K562 (cell line): ENCODE measurements around the gene IL17REL. TPM values are rescaled to one million over a fixed set of nuclear protein-coding genes. Genes with fewer than 3 reads are reported as not detected.
A peak's percentile ranks its signal among the peaks of the same experiment; 100 is the strongest.

Source experiments
- ATAC-seq: fragments of 200-7000 bp; cut with Tn5 transposase; 3 replicates; pipeline ENCODE4 v1.9.1; 2020; ENCODE audit warnings: moderate library complexity
- BruUV-seq: library from RNA; stranded (reverse); fragments of 400-500 nt; replicated peaks from 2 replicates; lab custom pipeline; 2021; lab: Mats Ljungman, UMichigan
- CTCF ChIA-PET: fragments of 300-600 bp; formaldehyde crosslinking; extraction: SDS; loops from one replicate; lab custom pipeline; 2021; ENCODE audit warnings: low intra/inter-chr PET ratio; lab: Yijun Ruan, JAX
- POLR2A ChIA-PET: fragments of 300-600, 350-650 bp; sonication (Branson Sonifier 250); formaldehyde crosslinking; extraction: SDS; loops from one replicate; lab custom pipeline; 2021; ENCODE audit warnings: antibody characterized with exemption, inconsistent platforms; lab: Yijun Ruan, JAX
- DNase-seq, 4 experiments: peaks; one replicate each; pipeline versions ENCODE4 v3.0.0 to v3.0.0-alpha.2; 2011 to 2018; ENCODE audit warnings: low spot score in 3 of 4, mixed read lengths in 3 of 4; ENCODE audit errors: extremely low read depth in 1 of 4
- FAIRE-seq: peaks from 2 replicates; lab custom pipeline; 2011; peaks lifted over from hg19 to GRCh38; lab: Jason Lieb, UNC
- H2AFZ ChIP-seq: 2 replicates; pipeline ENCODE4 v1.6.0; 2011; ENCODE audit warnings: low read depth, low read length, control low read depth, inconsistent platforms
- H3K27ac ChIP-seq: fragments of 200-600 bp; 3 replicates; pipeline ENCODE4 v1.8.0; 2011; ENCODE audit warnings: low read depth, mild to moderate bottlenecking, control low read depth, inconsistent platforms, low read length, moderate library complexity, mixed read lengths; ENCODE audit errors: extremely low read depth
- H3K27me3 ChIP-seq, 2 experiments: fragments of 300-600 bp in 1 of 2; 2 replicates in 1 of 2; 3 replicates in 1 of 2; pipeline versions ENCODE4 v1.6.0 to v1.8.0; 2011; ENCODE audit warnings: inconsistent platforms in 2 of 2, low read length in 2 of 2, mild to moderate bottlenecking in 1 of 2, mixed read lengths in 1 of 2, moderate library complexity in 1 of 2; ENCODE audit not compliant: control insufficient read depth in 2 of 2, insufficient read depth in 2 of 2
- H3K36me3 ChIP-seq: fragments of 300-600 bp; 3 replicates; pipeline ENCODE4 v1.8.0; 2011; ENCODE audit warnings: mild to moderate bottlenecking, low read length, inconsistent platforms; ENCODE audit not compliant: control insufficient read depth, insufficient read depth
- H3K4me1 ChIP-seq, 2 experiments: fragments of 200-600 bp in 1 of 2; replicated peaks in 1 of 2; 2 replicates in 1 of 2; 3 replicates in 1 of 2; pipeline versions ENCODE4 v1.5.1 to v1.8.0; 2011; ENCODE audit warnings: inconsistent platforms in 2 of 2, low read length in 2 of 2, mild to moderate bottlenecking in 1 of 2, mixed read lengths in 1 of 2, moderate library complexity in 1 of 2; ENCODE audit not compliant: control insufficient read depth in 2 of 2, insufficient read depth in 2 of 2
- H3K4me2 ChIP-seq: 2 replicates; pipeline ENCODE4 v1.6.1; 2011; ENCODE audit warnings: low read length, control low read depth, inconsistent platforms, mixed read lengths; ENCODE audit not compliant: insufficient read depth
- H3K4me3 ChIP-seq: fragments of 200-600 bp; sonication (generic), shearing (Covaris generic); 2 replicates; pipeline ENCODE4 v1.5.1; 2016; ENCODE audit warnings: control low read depth, inconsistent platforms
- H3K79me2 ChIP-seq: fragments of 200-600 bp; 3 replicates; pipeline ENCODE4 v1.8.0; 2011; ENCODE audit warnings: low read length, inconsistent platforms; ENCODE audit not compliant: control insufficient read depth, insufficient read depth
- H3K9ac ChIP-seq, 2 experiments: 2 replicates each; pipeline versions ENCODE4 v1.6.0 to v1.6.1; 2011; ENCODE audit warnings: low read depth in 2 of 2, low read length in 2 of 2, control low read depth in 1 of 2, inconsistent platforms in 1 of 2, mild to moderate bottlenecking in 1 of 2, mixed read lengths in 1 of 2; ENCODE audit not compliant: insufficient read depth in 1 of 2
- H3K9me1 ChIP-seq: one replicate; pipeline ENCODE4 v1.6.0; 2011; ENCODE audit warnings: inconsistent platforms, mild to moderate bottlenecking, low read length, moderate library complexity; ENCODE audit not compliant: control insufficient read depth, insufficient read depth
- H3K9me3 ChIP-seq: replicated peaks from 2 replicates; pipeline ENCODE4 v1.5.1; 2011; ENCODE audit warnings: low read depth, low read length, inconsistent platforms; ENCODE audit not compliant: control insufficient read depth, insufficient read depth
- H4K20me1 ChIP-seq: replicated peaks from 2 replicates; pipeline ENCODE4 v1.6.1; 2011; ENCODE audit warnings: low read length, inconsistent platforms, mixed read lengths; ENCODE audit not compliant: control insufficient read depth, insufficient read depth
- ADNP ChIP-seq: fragments of 200-800 bp; sonication (Bioruptor generic); IDR thresholded peaks from 2 replicates; pipeline ENCODE4 v1.6.1; 2016; ENCODE audit warnings: missing genetic modification characterization, missing compliant biosample characterization
- AFF1 ChIP-seq, 2 experiments: fragments of 450-650 bp; IDR thresholded peaks; 2 replicates each; pipeline ENCODE4 v1.6.1; 2018; ENCODE audit warnings: mild to moderate bottlenecking in 2 of 2, low read depth in 1 of 2; ENCODE audit not compliant: partially characterized antibody in 2 of 2
- CCAR2 ChIP-seq: fragments of 200-400 bp; formaldehyde crosslinking; IDR thresholded peaks from 2 replicates; pipeline ENCODE4 v1.6.1; 2017; ENCODE audit warnings: mild to moderate bottlenecking, low read depth, low read length
- CCNT2 ChIP-seq: IDR thresholded peaks from 2 replicates; pipeline ENCODE4 v1.6.1; 2011; ENCODE audit warnings: borderline replicate concordance, low read depth, mild to moderate bottlenecking, moderate library complexity, mixed read lengths, low read length; ENCODE audit not compliant: insufficient read length; ENCODE audit errors: extremely low read depth
- CREB1 ChIP-seq, 2 experiments: sonication (generic) in 1 of 2; formaldehyde crosslinking in 1 of 2; IDR thresholded peaks; 2 replicates each; pipeline versions ENCODE4 v1.6.1 to v1.8.0; 2012 to 2022; ENCODE audit warnings: inconsistent platforms in 1 of 2, mild to moderate bottlenecking in 1 of 2, missing genetic modification reagents in 1 of 2, moderate library complexity in 1 of 2
- CREBBP ChIP-seq: IDR thresholded peaks from one replicate; pipeline ENCODE4 v1.6.1; 2012; ENCODE audit warnings: low read depth, mild to moderate bottlenecking, control low read depth, inconsistent platforms, low read length
- E2F3 ChIP-seq: fragments of 250-450 bp; sonication (Bioruptor Pico); IDR thresholded peaks from 2 replicates; pipeline ENCODE4 v1.4.0; 2020; ENCODE audit warnings: mild to moderate bottlenecking
- ESRRB ChIP-seq: fragments of 250-450 bp; sonication (Bioruptor Pico); IDR thresholded peaks from 2 replicates; pipeline ENCODE4 v1.5.0; 2020; ENCODE audit warnings: mild to moderate bottlenecking, moderate library complexity, borderline replicate concordance
- IRF1 ChIP-seq: sonication (generic); formaldehyde crosslinking; IDR thresholded peaks from 2 replicates; pipeline ENCODE4 v1.8.0; 2022; ENCODE audit warnings: missing genetic modification reagents, mild to moderate bottlenecking, borderline replicate concordance
- MEIS2 ChIP-seq: fragments of 450-650 bp; IDR thresholded peaks from 2 replicates; pipeline ENCODE4 v1.6.1; 2014; ENCODE audit warnings: mild to moderate bottlenecking; ENCODE audit not compliant: partially characterized antibody
- PHB2 ChIP-seq: fragments of 450-650 bp; IDR thresholded peaks from 2 replicates; pipeline ENCODE4 v1.6.1; 2017; ENCODE audit warnings: low read depth
- PHTF2 ChIP-seq: fragments of 250-450 bp; sonication (Bioruptor Pico); IDR thresholded peaks from 2 replicates; pipeline ENCODE4 v1.5.0; 2021; ENCODE audit warnings: mild to moderate bottlenecking
- POLR3A ChIP-seq: IDR thresholded peaks from 2 replicates; pipeline ENCODE4 v1.6.1; 2011; ENCODE audit warnings: borderline replicate concordance, mild to moderate bottlenecking, moderate library complexity; ENCODE audit not compliant: insufficient read length, insufficient read depth; ENCODE audit errors: extremely low read depth
- PPARD ChIP-seq: fragments of 250-450 bp; sonication (Bioruptor Pico); IDR thresholded peaks from 2 replicates; pipeline ENCODE4 v1.8.0; 2022; ENCODE audit warnings: inconsistent platforms, mild to moderate bottlenecking, moderate library complexity
- RFX1 ChIP-seq: fragments of 450-650 bp; IDR thresholded peaks from 2 replicates; pipeline ENCODE4 v1.6.1; 2016; ENCODE audit warnings: mild to moderate bottlenecking, moderate library complexity
- XRCC3 ChIP-seq: fragments of 450-650 bp; IDR thresholded peaks from 2 replicates; pipeline ENCODE4 v1.6.1; 2017; ENCODE audit warnings: mild to moderate bottlenecking, moderate library complexity
- ZNF24 ChIP-seq: fragments of 450-650 bp; IDR thresholded peaks from 2 replicates; pipeline ENCODE4 v1.6.1; 2016
- ZNF668 ChIP-seq: fragments of 250-450 bp; sonication (Bioruptor Pico); IDR thresholded peaks from 2 replicates; pipeline ENCODE4 v1.8.0; 2022; ENCODE audit warnings: mild to moderate bottlenecking, inconsistent platforms
- WGBS: fragments of 100-300 bp; shearing (Covaris generic); methylation state at CpG from one replicate; pipeline ENCODE4 v1.1.6; 2016; ENCODE audit warnings: low coverage, mixed read lengths; ENCODE audit not compliant: insufficient coverage; ENCODE audit errors: missing lambda C conversion rate; 5-methylcytosine and 5-hydroxymethylcytosine counted together
- in situ Hi-C: fragments of 300-500 bp; cut with MboI; formaldehyde crosslinking; loops from 4 replicates; pipeline ENCODE4 v1.15.0; 2018; ENCODE audit warnings: inconsistent platforms, mixed read lengths
- intact Hi-C: fragments of 100-400 bp; cut with micrococcal nuclease; formaldehyde crosslinking; loops from 2 replicates; pipeline ENCODE4 v1.14.2; 2022
- polyA plus RNA-seq, 8 experiments: library from polyadenylated mRNA; depleted of rRNA in 4 of 8; stranded (reverse) in 5 of 8; unstranded in 3 of 8; fragments of >200 nt; fragmentation: Nextera tagmentation in 2 of 8; fragmentation: Illumina TruSeq in 1 of 8; extraction: Ambion mirVana in 2 of 8; extraction: Trizol in 1 of 8; gene quantifications; 2 replicates each; pipeline versions ENCODE4 v1.2.1 to v1.2.3, GENCODE V29; 2011 to 2014; ENCODE audit warnings: inconsistent platforms in 1 of 8, missing spikeins in 1 of 8
- total RNA-seq, 7 experiments: library from RNA; depleted of rRNA in 6 of 7; stranded (reverse); fragments of >200 nt in 6 of 7; fragmentation: Illumina TruSeq in 2 of 7; extraction: Trizol in 2 of 7; gene quantifications; 2 replicates each; pipeline versions ENCODE4 v1.2.1 to v1.2.3, GENCODE V29; 2011 to 2021; ENCODE audit warnings: low replicate concordance in 1 of 7

Gene IL17REL
- total and polyA plus RNA-seq, 9 of the 15 experiments (the other 6 are each of a cell fraction or from before 2014, with no cell fraction given): 0.05 to 0.42 (median 0.11) TPM; not detected in 4

- H3K9me1 ChIP-seq: peaks cover 4% of the 10 kb centered on the region
- peaks cover 5% of the 10 kb centered on the region; the same call in 2 of the 3 replicates for H3K79me2 ChIP-seq
- in situ Hi-C loops: no loop called here
- peaks cover 25 to 83% of the 10 kb centered on the region in 2 experiments for H3K4me1 ChIP-seq
- no TSS peak for BruUV-seq
- DNase-seq (peak; percentile 80 to 96 (median 84)), FAIRE-seq (no peak), ATAC-seq (peak; percentile 92)
- intact Hi-C loops: loop anchor here (5.0 kb wide), 1 partner anchor 38 kb away; no protein-coding TSS in a partner anchor
- CTCF ChIA-PET: no interaction called here
- peak overlapping the region; percentile 70 for H3K4me2 ChIP-seq
- H3K9ac ChIP-seq: peak overlapping the region; percentile 77 to 94; a peak in 3 of 4 replicates
- no peaks in the 10 kb centered on the region for H3K9me3 ChIP-seq
- peak overlapping the region; percentile 90 for H3K27ac ChIP-seq
- 4% methylated on average over 18 of the region's 32 CpGs for WGBS
- no peaks in the 10 kb centered on the region for H4K20me1 ChIP-seq
- peak overlapping the region; percentile 70 for H2AFZ ChIP-seq
- POLR2A ChIA-PET: interaction anchor here (1.2 to 2.0 kb wide), 3 partner anchors 9 to 12 kb away, joined by 4 to 9 read pairs (median 5); no protein-coding TSS in a partner anchor
- H3K27me3 ChIP-seq: no peaks in the 10 kb centered on the region; a peak in 1 of 5 replicates
- no peaks in the 10 kb centered on the region for H3K36me3 ChIP-seq
- H3K4me3 ChIP-seq: peak overlapping the region; percentile 40
- TF ChIP-seq XRCC3 (no peak), ESRRB (no peak), POLR3A (no peak), ZNF668 (CRISPR knock-in tag) (no peak), CCAR2 (no peak), CREBBP (no peak), PHB2 (no peak), CREB1 (IDR thresholded peaks at IDR 0.05) (peak; percentile 81), CREB1 (CRISPR knock-in tag; IDR thresholded peaks at IDR 0.05) (peak; percentile 91), ZNF24 (no peak), AFF1 (IDR thresholded peaks at IDR 0.05; ENCODE audit: low read depth in 1 of 2, partially characterized antibody in 2 of 2) (no peak), MEIS2 (peak; percentile 88), RFX1 (no peak), E2F3 (CRISPR knock-in tag) (no peak), PPARD (CRISPR knock-in tag) (no peak), PHTF2 (CRISPR knock-in tag) (no peak), CCNT2 (peak; percentile 84), ADNP (no peak), IRF1 (CRISPR knock-in tag) (no peak)
Observed at GRCh38 chr22:49970528-49971231, 41.9 kb downstream of the IL17REL start.
